ENCODE data around the gene UGT1A8.
"Not testable (repeated sequence)": the region's sequence is repeated elsewhere in the genome, so short reads cannot be mapped to it uniquely, and the experiment has no call there.

Gene UGT1A8

GRCh38 chr2:233747283-233747544 is 129.8 kb downstream of the UGT1A8 start:
- 89% methylated on average over 6 of the region's 6 CpGs for WGBS (ENCODE audit: insufficient coverage)
- ChIA-PET CTCF (no interaction called here), POLR2A (no interaction called here)
- no peaks in the 10 kb centered on the region for H3K4me1 ChIP-seq (ENCODE audit: control extremely low read depth in 1 of 4, control insufficient read depth in 4 of 4, insufficient read depth in 4 of 4, low read length in 3 of 4)
- no peak overlapping the region for H3K27ac ChIP-seq (ENCODE audit: insufficient read depth in 1 of 2, low read depth in 1 of 2, low read length in 2 of 2, poor library complexity in 1 of 2, severe bottlenecking in 2 of 2)
- H3K27me3 ChIP-seq (replicated peaks in 2 of 5; ENCODE audit: control insufficient read depth in 4 of 5, insufficient read depth in 5 of 5, low read length in 4 of 5) = peaks cover 0 to 12% (median 0%) of the 10 kb centered on the region in 5 experiments
- no peak overlapping the region for H3K4me3 ChIP-seq (ENCODE audit: control insufficient read depth in 1 of 7, extremely low read depth in 1 of 7, insufficient read depth in 4 of 7, low read depth in 2 of 7, low read length in 6 of 7)
- H3K9me3 ChIP-seq (ENCODE audit: control extremely low read depth in 1 of 5, control insufficient read depth in 4 of 5, insufficient read depth in 2 of 5, low read depth in 1 of 5, low read length in 4 of 5) = peaks cover 0 to 7% (median 3%) of the 10 kb centered on the region in 5 experiments
- no peak for DNase-seq
- H3K36me3 ChIP-seq (ENCODE audit: control insufficient read depth in 4 of 4, insufficient read depth in 4 of 4, low read length in 3 of 4) = no peaks in the 10 kb centered on the region

DNA sequence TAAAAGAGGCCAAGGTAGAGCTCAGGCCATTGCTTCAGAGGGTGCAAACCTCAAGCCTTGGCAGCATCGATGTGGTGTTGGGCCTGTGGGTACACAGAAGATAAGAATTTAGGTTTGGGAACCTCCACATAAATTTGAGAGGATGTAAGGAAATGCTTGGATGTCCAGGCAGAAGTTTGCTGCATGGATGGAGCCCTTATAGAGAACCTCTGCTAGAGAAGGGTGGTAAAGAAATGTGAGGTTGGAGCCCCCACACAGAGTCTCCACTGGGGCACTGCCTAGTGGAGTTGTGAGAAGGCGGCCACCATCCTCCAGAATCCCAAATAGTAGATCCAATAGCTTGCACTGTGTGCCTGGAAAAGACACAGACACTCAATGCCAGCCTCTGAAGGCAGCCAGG is 133.3 kb downstream of the UGT1A8 start:
- H3K4me3 ChIP-seq (ENCODE audit: control insufficient read depth in 1 of 7, extremely low read depth in 1 of 7, insufficient read depth in 4 of 7, low read depth in 2 of 7, low read length in 6 of 7); H3K36me3 ChIP-seq (ENCODE audit: control insufficient read depth in 4 of 4, insufficient read depth in 4 of 4, low read length in 3 of 4); CTCF ChIA-PET; H3K9me3 ChIP-seq (ENCODE audit: control extremely low read depth in 1 of 5, control insufficient read depth in 4 of 5, insufficient read depth in 2 of 5, low read depth in 1 of 5, low read length in 4 of 5); POLR2A ChIA-PET; DNase-seq; H3K4me1 ChIP-seq (ENCODE audit: control extremely low read depth in 1 of 4, control insufficient read depth in 4 of 4, insufficient read depth in 4 of 4, low read length in 3 of 4); H3K27ac ChIP-seq (ENCODE audit: insufficient read depth in 1 of 2, low read depth in 1 of 2, low read length in 2 of 2, poor library complexity in 1 of 2, severe bottlenecking in 2 of 2): not testable (repeated sequence)
- 86% methylated on average over 2 of the region's 2 CpGs for WGBS (ENCODE audit: insufficient coverage)
- H3K27me3 ChIP-seq (replicated peaks in 2 of 5; ENCODE audit: control insufficient read depth in 4 of 5, insufficient read depth in 5 of 5, low read length in 4 of 5) = peaks cover 0 to 15% (median 0%) of the 10 kb centered on the region in 5 experiments

DNA sequence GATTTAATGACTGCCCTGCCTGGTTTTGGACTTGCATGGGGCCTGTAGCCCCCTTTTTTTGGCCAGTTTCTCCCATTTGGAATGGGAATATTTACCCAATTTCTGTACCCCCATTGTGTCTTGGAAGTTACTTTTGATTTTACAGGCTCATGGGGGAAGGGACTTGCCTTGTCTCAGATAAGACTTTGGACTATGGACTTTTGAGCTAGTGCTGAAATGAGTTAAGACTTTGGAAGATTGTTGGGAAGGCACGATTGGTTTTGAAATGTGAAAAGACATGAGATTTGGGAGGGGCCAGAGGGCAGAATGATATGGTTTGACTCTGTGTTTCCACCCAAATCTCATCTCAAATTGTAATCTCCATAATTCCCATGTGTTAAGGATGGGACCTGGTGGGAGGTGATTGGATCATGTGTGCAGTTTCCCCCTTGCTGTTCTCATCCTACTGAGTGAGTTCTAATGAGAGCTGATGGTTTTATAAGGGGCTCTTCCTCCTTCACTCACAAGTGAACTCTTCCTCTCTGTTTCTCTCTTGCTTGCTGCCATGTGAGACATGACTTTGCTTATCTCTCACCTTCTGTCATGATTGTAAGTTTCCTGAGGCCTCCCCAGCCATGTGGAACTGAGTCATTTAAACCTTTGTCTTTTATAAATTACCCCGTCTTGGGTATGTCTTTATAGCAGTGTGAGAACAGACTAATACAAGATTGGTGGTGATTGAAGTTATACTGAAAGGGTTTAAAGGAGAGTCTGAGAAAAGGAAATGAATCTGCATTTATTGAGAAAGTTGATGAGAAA is 134.0 kb downstream of the UGT1A8 start:
- DNase-seq; H3K9me3 ChIP-seq (ENCODE audit: control extremely low read depth in 1 of 5, control insufficient read depth in 4 of 5, insufficient read depth in 2 of 5, low read depth in 1 of 5, low read length in 4 of 5); POLR2A ChIA-PET; H3K36me3 ChIP-seq (ENCODE audit: control insufficient read depth in 4 of 4, insufficient read depth in 4 of 4, low read length in 3 of 4); H3K4me3 ChIP-seq (ENCODE audit: control insufficient read depth in 1 of 7, extremely low read depth in 1 of 7, insufficient read depth in 4 of 7, low read depth in 2 of 7, low read length in 6 of 7); H3K4me1 ChIP-seq (ENCODE audit: control extremely low read depth in 1 of 4, control insufficient read depth in 4 of 4, insufficient read depth in 4 of 4, low read length in 3 of 4); H3K27ac ChIP-seq (ENCODE audit: insufficient read depth in 1 of 2, low read depth in 1 of 2, low read length in 2 of 2, poor library complexity in 1 of 2, severe bottlenecking in 2 of 2); CTCF ChIA-PET: not testable (repeated sequence)
- no CpG with 5 or more reads among the region's 2 CpGs for WGBS (ENCODE audit: insufficient coverage)
- peaks cover 0 to 15% (median 0%) of the 10 kb centered on the region in 5 experiments for H3K27me3 ChIP-seq (replicated peaks in 2 of 5; ENCODE audit: control insufficient read depth in 4 of 5, insufficient read depth in 5 of 5, low read length in 4 of 5)

GRCh38 chr2:233754872-233755611 is 137.6 kb downstream of the UGT1A8 start:
- H3K4me1 ChIP-seq (ENCODE audit: control extremely low read depth in 1 of 4, control insufficient read depth in 4 of 4, insufficient read depth in 4 of 4, low read length in 3 of 4) = no peaks in the 10 kb centered on the region
- H3K9me3 ChIP-seq (ENCODE audit: control extremely low read depth in 1 of 5, control insufficient read depth in 4 of 5, insufficient read depth in 2 of 5, low read depth in 1 of 5, low read length in 4 of 5) = peaks cover 0 to 7% (median 3%) of the 10 kb centered on the region in 5 experiments
- DNase-seq = no peak
- POLR2A ChIA-PET = no interaction called here
- H3K4me3 ChIP-seq (ENCODE audit: control insufficient read depth in 1 of 7, extremely low read depth in 1 of 7, insufficient read depth in 4 of 7, low read depth in 2 of 7, low read length in 6 of 7) = no peak overlapping the region
- peaks cover 0 to 3% (median 0%) of the 10 kb centered on the region in 5 experiments for H3K27me3 ChIP-seq (replicated peaks in 2 of 5; ENCODE audit: control insufficient read depth in 4 of 5, insufficient read depth in 5 of 5, low read length in 4 of 5)
- no peak overlapping the region for H3K27ac ChIP-seq (ENCODE audit: insufficient read depth in 1 of 2, low read depth in 1 of 2, low read length in 2 of 2, poor library complexity in 1 of 2, severe bottlenecking in 2 of 2)
- CTCF ChIA-PET = no interaction called here
- 97% methylated on average over 37 of the region's 44 CpGs for WGBS (ENCODE audit: insufficient coverage)
- no peaks in the 10 kb centered on the region for H3K36me3 ChIP-seq (ENCODE audit: control insufficient read depth in 4 of 4, insufficient read depth in 4 of 4, low read length in 3 of 4)

GRCh38 chr2:233756429-233757081 is 139.1 kb downstream of the UGT1A8 start:
- H3K36me3 ChIP-seq (ENCODE audit: control insufficient read depth in 4 of 4, insufficient read depth in 4 of 4, low read length in 3 of 4) = no peaks in the 10 kb centered on the region
- peaks cover 0 to 2% (median 0%) of the 10 kb centered on the region in 5 experiments for H3K9me3 ChIP-seq (ENCODE audit: control extremely low read depth in 1 of 5, control insufficient read depth in 4 of 5, insufficient read depth in 2 of 5, low read depth in 1 of 5, low read length in 4 of 5)
- H3K27ac ChIP-seq (ENCODE audit: insufficient read depth in 1 of 2, low read depth in 1 of 2, low read length in 2 of 2, poor library complexity in 1 of 2, severe bottlenecking in 2 of 2) = no peak overlapping the region
- ChIA-PET POLR2A (no interaction called here), CTCF (no interaction called here)
- 100% methylated on average over 2 of the region's 7 CpGs for WGBS (ENCODE audit: insufficient coverage)
- peaks cover 0 to 3% (median 0%) of the 10 kb centered on the region in 5 experiments for H3K27me3 ChIP-seq (replicated peaks in 2 of 5; ENCODE audit: control insufficient read depth in 4 of 5, insufficient read depth in 5 of 5, low read length in 4 of 5)
- H3K4me3 ChIP-seq (ENCODE audit: control insufficient read depth in 1 of 7, extremely low read depth in 1 of 7, insufficient read depth in 4 of 7, low read depth in 2 of 7, low read length in 6 of 7) = no peak overlapping the region
- DNase-seq = no peak
- no peaks in the 10 kb centered on the region for H3K4me1 ChIP-seq (ENCODE audit: control extremely low read depth in 1 of 4, control insufficient read depth in 4 of 4, insufficient read depth in 4 of 4, low read length in 3 of 4)

DNA sequence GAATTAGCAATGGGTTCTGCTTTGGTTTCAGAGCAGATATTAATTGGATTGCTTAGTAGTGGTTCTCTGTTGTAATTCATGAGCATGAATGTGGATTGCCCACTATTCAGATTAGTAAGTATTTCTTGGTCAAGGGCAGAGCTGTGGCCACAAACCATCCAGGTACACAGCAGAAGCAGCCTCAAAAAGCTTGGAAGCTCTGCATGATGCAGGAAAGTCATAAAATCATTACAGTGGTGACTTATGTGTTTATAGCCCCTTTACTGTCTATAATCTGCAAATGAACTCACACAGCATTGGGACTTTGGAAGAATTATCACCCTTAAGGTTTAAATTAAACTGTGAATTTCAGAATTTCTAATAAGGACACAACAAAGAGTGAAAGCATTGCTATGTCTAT is 140.7 kb downstream of the UGT1A8 start:
- H3K4me3 ChIP-seq (ENCODE audit: control insufficient read depth in 1 of 7, extremely low read depth in 1 of 7, insufficient read depth in 4 of 7, low read depth in 2 of 7, low read length in 6 of 7) = no peak overlapping the region
- no peaks in the 10 kb centered on the region for H3K9me3 ChIP-seq (ENCODE audit: control extremely low read depth in 1 of 5, control insufficient read depth in 4 of 5, insufficient read depth in 2 of 5, low read depth in 1 of 5, low read length in 4 of 5)
- DNase-seq = no peak
- H3K36me3 ChIP-seq (ENCODE audit: control insufficient read depth in 4 of 4, insufficient read depth in 4 of 4, low read length in 3 of 4) = no peaks in the 10 kb centered on the region
- H3K27me3 ChIP-seq (replicated peaks in 2 of 5; ENCODE audit: control insufficient read depth in 4 of 5, insufficient read depth in 5 of 5, low read length in 4 of 5) = peaks cover 0 to 6% (median 2%) of the 10 kb centered on the region in 5 experiments
- H3K4me1 ChIP-seq (ENCODE audit: control extremely low read depth in 1 of 4, control insufficient read depth in 4 of 4, insufficient read depth in 4 of 4, low read length in 3 of 4) = no peaks in the 10 kb centered on the region
- ChIA-PET CTCF (no interaction called here), POLR2A (no interaction called here)
- H3K27ac ChIP-seq (ENCODE audit: insufficient read depth in 1 of 2, low read depth in 1 of 2, low read length in 2 of 2, poor library complexity in 1 of 2, severe bottlenecking in 2 of 2) = no peak overlapping the region

DNA sequence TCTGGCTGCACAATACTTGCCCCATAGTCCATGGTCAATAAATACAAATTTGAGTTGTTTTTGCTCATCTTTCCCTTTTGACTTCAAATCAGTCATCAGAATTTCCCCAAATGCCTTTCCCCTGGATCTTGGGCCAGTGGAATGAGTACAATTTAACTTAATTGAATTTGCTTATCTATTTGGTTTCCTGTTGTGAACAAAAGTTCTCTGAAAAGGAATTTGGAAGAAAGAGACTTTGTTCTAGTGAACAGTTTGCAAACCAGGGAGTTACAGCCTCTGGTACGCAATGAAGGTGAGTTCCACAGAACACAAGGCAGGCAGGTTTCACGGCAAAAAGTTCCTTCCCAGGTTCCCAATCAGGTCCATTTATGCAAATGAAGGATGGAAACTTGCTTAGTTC is 141.4 kb downstream of the UGT1A8 start:
- no peak overlapping the region for H3K27ac ChIP-seq (ENCODE audit: insufficient read depth in 1 of 2, low read depth in 1 of 2, low read length in 2 of 2, poor library complexity in 1 of 2, severe bottlenecking in 2 of 2)
- peaks cover 0 to 10% (median 2%) of the 10 kb centered on the region in 5 experiments for H3K27me3 ChIP-seq (replicated peaks in 2 of 5; ENCODE audit: control insufficient read depth in 4 of 5, insufficient read depth in 5 of 5, low read length in 4 of 5)
- 100% methylated on average over 2 of the region's 2 CpGs for WGBS (ENCODE audit: insufficient coverage)
- H3K9me3 ChIP-seq (ENCODE audit: control extremely low read depth in 1 of 5, control insufficient read depth in 4 of 5, insufficient read depth in 2 of 5, low read depth in 1 of 5, low read length in 4 of 5) = no peaks in the 10 kb centered on the region
- H3K4me3 ChIP-seq (ENCODE audit: control insufficient read depth in 1 of 7, extremely low read depth in 1 of 7, insufficient read depth in 4 of 7, low read depth in 2 of 7, low read length in 6 of 7) = no peak overlapping the region
- H3K4me1 ChIP-seq (ENCODE audit: control extremely low read depth in 1 of 4, control insufficient read depth in 4 of 4, insufficient read depth in 4 of 4, low read length in 3 of 4) = no peaks in the 10 kb centered on the region
- no peak for DNase-seq
- CTCF ChIA-PET = interaction anchor here (0.6 kb wide), 1 partner anchor 409 kb away, joined by 3 read pairs; no protein-coding TSS in a partner anchor
- H3K36me3 ChIP-seq (ENCODE audit: control insufficient read depth in 4 of 4, insufficient read depth in 4 of 4, low read length in 3 of 4) = no peaks in the 10 kb centered on the region
- POLR2A ChIA-PET = no interaction called here

Measured in common myeloid progenitor, CD34-positive (primary cell).